H54 (cell line): Measurements from ENCODE around the gene GDI1.

Experiments
- DNase-seq: peaks from one replicate; pipeline ENCODE4 v3.0.0; 2011; ENCODE audit warnings: low spot score, mixed read lengths; ENCODE audit not compliant: insufficient read length
- FAIRE-seq: peaks from 3 replicates; lab custom pipeline; 2011; peaks lifted over from hg19 to GRCh38; lab: Jason Lieb, UNC
- POLR2A ChIP-seq: IDR thresholded peaks from 2 replicates; pipeline ENCODE4 v1.6.1; 2011; ENCODE audit warnings: low read depth, mild to moderate bottlenecking, low read length

Gene GDI1

GRCh38 chrX:154481911-154482601 is 45.1 kb downstream of the GDI1 start:
- no peak for FAIRE-seq
- no peak for DNase-seq
- TF ChIP-seq POLR2A: no peak

- FAIRE-seq: no peak
- TF ChIP-seq POLR2A: no peak
- DNase-seq: no peak
These were observed 45.8 kb downstream of the GDI1 start for GRCh38 chrX:154482786-154483185.

- no peak for FAIRE-seq
These were observed 46.4 kb downstream of the GDI1 start for GRCh38 chrX:154483325-154483724.

GRCh38 chrX:154484255-154485149 is 47.5 kb downstream of the GDI1 start:
- DNase-seq (no peak), FAIRE-seq (no peak)
- TF ChIP-seq POLR2A: no peak

More at GRCh38 chrX:154483325-154483724, 46.4 kb downstream of the GDI1 start:
- no peak for TF ChIP-seq POLR2A
- DNase-seq: no peak

GRCh38 chrX:154485150-154486051 is 48.4 kb downstream of the GDI1 start:
- TF ChIP-seq POLR2A: no peak
- FAIRE-seq (no peak), DNase-seq (no peak)

- FAIRE-seq (no peak), DNase-seq (no peak)
- TF ChIP-seq POLR2A: no peak
These were observed 49.1 kb downstream of the GDI1 start for GRCh38 chrX:154486052-154486395.

GRCh38 chrX:154486396-154487207 is 49.6 kb downstream of the GDI1 start, which contains the start of gene UBL4A:
TSS of gene UBL4A (minus strand) at chrX:154486615. CDS start at chrX:154486584, 31 bp downstream.
- FAIRE-seq (no peak), DNase-seq (peak; percentile 71)
- peak; percentile 44; the same call in 1 of the 2 replicates for TF ChIP-seq POLR2A

GRCh38 chrX:154487518-154488290 is 50.8 kb downstream of the GDI1 start:
- DNase-seq (no peak), FAIRE-seq (no peak)
- TF ChIP-seq POLR2A: no peak

GRCh38 chrX:154488336-154489075 is 51.6 kb downstream of the GDI1 start:
- TF ChIP-seq POLR2A: no peak
- no peak for FAIRE-seq

GRCh38 chrX:154489182-154489581 is 52.2 kb downstream of the GDI1 start:
- DNase-seq (no peak), FAIRE-seq (no peak)
- no peak for TF ChIP-seq POLR2A

More at GRCh38 chrX:154488336-154489075, 51.6 kb downstream of the GDI1 start:
- no peak for DNase-seq

GRCh38 chrX:154490021-154490413 is 53.1 kb downstream of the GDI1 start:
- no peak for DNase-seq
- TF ChIP-seq POLR2A: no peak

More at GRCh38 chrX:154490021-154490413, 53.1 kb downstream of the GDI1 start:
- FAIRE-seq: no peak
